GM19025 (cell line): ENCODE data around the gene SLC22A31.
"Not testable (repeated sequence)": the region's sequence is repeated elsewhere in the genome, so short reads cannot be mapped to it uniquely, and the experiment has no call there.

ENCODE experiments used
- ATAC-seq: cut with Tn5 transposase; IDR thresholded peaks from one replicate; pipeline ENCODE4 v1.9.1; 2021; ENCODE audit warnings: mild to moderate bottlenecking, low read depth, moderate library complexity; ENCODE audit not compliant: unreplicated experiment

Gene SLC22A31

DNA sequence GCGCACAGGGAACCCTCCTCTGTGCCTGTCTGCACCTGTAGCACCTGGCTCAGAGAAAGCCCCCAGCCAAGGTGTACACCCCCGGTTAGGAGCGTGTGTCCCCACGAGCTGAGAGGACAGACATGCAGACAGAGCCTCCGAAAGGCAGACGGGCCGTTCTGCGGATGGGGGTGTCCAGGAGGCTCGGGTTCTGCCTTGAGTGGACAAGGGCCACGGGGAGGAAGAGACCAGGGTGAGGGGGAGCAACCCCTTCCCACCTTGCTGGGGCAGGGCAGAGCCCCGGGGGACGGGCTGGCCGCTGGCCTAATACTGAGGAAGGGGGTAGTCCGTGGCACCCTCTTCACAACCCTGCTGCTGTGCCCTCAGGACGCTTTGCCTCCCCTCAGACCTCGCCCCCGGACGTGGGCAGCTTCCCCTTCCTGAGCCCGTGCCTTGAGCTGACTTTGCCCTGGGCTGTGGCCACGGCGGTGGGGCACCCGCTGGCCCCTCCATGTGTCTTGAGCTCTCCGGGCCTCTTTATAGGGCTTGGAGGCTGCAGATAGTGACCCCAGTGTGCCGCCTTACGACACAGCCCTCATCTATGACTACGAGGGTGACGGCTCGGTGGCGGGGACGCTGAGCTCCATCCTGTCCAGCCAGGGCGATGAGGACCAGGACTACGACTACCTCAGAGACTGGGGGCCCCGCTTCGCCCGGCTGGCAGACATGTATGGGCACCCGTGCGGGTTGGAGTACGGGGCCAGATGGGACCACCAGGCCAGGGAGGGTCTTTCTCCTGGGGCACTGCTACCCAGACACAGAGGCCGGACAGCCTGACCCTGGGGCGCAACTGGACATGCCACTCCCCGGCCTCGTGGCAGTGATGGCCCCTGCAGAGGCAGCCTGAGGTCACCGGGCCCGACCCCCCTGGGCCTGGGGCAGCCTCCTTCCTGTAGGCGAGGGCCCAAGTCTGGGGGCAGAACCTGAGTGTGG is 5.7 kb downstream of the SLC22A31 start:
- no peak for ATAC-seq

GRCh38 chr16:89193576-89194293 is 6.6 kb downstream of the SLC22A31 start:
- no peak for ATAC-seq

DNA sequence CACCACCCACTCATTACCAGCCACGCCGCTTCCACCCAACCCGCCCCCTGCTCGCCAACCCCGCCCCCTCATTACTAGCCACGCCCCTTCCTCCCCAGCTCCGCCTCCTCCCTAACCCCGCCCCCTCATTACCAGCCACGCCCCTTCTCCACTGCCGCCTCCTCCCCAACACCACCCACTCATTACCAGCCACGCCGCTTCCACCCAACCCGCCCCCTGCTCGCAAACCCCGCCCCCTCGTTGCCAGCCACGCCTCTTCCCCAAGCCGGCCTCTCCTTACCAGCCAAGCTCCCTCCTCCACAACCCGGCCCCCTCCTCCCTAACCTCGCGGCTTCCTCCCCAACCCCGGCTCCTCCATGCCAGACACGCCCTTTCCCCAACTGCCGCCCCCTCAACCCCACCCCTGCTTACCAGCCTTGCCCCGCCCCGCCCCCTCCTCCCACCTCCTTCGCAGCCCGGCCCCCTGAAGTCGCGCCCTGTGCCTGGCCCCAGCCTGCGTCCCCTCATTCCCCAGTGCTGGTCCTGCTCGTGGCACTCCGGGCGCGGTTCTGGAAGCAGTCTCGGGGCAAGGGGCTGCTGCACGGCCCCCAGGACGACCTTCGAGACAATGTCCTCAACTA is 7.3 kb downstream of the SLC22A31 start:
- ATAC-seq: no peak

- ATAC-seq: not testable (repeated sequence)
Measured at GRCh38 chr16:89192186-89192955, 8.0 kb downstream of the SLC22A31 start.

DNA sequence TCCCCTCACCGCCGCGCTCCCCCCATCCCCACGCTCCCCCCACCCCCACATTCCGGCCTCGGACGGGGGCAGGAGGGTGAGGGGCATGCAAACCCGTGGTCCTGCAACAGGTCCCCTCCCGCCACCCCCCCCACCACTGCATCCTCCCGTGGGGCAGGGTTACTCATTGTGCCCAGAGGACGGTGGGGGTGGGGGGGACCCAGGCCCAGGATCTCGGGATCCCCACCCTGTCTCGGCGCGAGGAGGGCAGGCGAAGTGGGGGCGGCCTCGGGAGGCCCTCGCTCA is 8.5 kb downstream of the SLC22A31 start:
- no peak for ATAC-seq

- no peak for ATAC-seq
Measured at GRCh38 chr16:89191033-89191900, 9.1 kb downstream of the SLC22A31 start.

DNA sequence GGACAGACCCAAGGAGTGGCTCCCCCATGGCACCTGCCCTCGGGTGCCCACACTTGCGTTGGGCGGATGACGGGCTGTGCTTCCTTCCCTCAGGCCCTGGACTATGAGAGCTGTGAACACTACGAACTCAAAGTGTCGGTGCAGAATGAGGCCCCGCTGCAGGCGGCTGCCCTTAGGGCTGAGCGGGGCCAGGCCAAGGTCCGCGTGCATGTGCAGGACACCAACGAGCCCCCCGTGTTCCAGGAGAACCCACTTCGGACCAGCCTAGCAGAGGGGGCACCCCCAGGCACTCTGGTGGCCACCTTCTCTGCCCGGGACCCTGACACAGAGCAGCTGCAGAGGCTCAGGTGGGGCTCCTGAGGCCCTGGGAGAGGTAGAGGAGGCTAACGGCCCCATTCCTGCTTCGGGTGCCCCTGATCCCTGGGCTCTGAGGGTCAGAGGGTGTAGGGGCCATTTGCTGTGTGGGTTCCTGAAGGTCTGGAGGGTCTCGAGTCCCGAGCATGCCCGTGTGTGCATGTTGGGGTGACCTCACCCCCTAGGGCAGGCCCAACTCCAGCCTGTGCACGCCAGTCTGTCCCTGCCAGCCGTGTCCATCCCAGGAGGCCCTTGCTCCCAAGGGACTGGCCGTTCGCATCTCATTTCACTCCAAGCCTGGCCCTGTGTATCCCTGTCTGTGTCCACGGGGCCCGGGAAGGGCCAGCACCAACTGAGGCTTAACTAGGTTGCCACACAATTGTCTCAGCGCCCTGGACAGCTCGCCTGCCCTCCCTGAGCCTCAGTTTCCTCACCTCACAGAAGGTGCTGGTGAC is 10.0 kb downstream of the SLC22A31 start:
- no peak for ATAC-seq

DNA sequence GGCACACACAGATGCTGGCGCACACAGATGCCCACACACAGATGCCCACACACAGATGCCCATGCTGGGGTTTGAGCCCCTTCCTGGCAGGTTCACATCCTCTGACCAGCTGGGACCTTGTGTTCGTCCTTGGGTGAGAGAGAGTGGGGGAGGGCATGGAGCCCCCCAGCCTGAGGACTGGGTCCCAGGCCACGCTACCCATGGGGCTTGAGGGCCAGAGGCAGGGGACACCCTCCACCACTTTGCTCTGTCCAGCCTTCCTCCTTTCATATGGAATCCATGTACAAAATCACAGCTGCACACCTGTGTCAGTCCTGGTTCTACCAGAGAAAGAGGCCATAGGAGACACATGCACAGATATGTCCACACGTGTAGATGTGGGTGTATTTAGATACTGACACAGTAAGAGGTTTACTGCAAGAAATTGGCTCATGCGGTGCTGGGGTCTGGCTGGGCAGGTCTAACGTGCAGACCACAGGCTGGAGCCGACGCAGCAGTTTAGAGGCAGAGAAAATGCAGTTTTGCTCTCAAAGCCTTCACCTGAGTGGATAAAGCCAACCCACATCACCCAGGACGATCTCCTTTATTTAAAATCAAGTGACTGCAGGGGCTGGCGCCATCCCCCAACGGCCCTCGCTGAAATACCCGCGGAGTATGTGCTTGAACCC is 10.8 kb downstream of the SLC22A31 start:
- no peak for ATAC-seq

- not testable (repeated sequence) for ATAC-seq
Measured at GRCh38 chr16:89188471-89189357, 11.6 kb downstream of the SLC22A31 start.

- no peak for ATAC-seq
Measured at GRCh38 chr16:89187770-89188392, 12.5 kb downstream of the SLC22A31 start.

- ATAC-seq: no peak
Measured at GRCh38 chr16:89187032-89187769, 13.1 kb downstream of the SLC22A31 start.

DNA sequence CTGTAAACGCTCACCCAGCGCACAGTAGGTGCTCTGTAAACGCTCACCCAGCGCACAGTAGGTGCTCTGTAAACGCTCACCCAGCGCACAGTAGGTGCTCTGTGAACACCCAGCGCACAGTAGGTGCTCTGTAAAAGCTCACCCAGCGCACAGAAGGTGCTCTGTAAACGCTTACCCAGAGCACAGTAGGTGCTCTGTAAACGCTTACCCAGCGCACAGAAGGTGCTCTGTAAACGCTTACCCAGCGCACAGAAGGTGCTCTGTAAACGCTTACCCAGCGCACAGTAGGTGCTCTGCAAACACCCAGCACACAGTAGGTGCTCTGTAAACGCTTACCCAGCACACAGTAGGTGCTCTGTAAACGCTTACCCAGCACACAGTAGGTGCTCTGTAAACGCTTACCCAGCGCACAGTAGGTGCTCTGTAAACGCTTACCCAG is 13.7 kb downstream of the SLC22A31 start:
- ATAC-seq: not testable (repeated sequence)

DNA sequence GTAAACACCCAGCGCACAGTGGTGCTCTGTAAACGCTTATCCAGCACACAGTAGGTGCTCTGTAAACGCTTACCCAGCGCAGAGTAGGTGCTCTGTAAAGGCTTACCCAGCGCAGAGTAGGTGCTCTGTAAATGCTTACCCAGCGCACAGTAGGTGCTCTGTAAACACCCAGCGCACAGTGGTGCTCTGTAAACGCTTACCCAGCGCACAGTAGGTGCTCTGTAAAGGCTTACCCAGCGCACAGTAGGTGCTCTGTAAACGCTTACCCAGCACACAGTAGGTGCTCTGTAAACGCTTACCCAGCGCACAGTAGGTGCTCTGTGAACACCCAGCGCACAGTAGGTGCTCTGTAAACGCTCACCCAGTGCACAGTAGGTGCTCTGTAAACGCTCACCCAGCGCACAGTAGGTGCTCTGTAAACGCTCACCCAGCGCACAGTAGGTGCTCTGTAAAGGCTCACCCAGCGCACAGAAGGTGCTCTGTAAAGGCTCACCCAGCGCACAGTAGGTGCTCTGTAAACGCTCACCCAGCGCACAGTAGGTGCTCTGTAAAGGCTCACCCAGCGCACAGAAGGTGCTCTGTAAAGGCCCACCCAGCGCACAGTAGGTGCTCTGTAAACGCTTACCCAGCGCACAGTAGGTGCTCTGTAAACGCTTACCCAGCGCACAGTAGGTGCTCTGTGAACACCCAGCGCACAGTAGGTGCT is 14.3 kb downstream of the SLC22A31 start:
- ATAC-seq: not testable (repeated sequence)

GRCh38 chr16:89184933-89185794 is 15.2 kb downstream of the SLC22A31 start:
- ATAC-seq: no peak

DNA sequence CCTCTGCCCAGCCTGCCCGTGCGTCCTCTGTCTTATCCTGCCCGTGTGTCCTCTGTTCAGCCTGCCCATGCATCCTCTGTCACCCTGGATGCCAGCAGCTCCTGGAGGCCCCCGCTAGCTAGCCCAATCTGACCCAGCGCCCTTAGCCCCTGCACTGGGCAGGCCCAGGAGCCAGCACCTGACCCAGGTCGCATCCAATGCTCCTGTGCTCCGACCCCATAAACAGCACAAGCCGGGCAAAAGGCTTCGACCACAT is 15.7 kb downstream of the SLC22A31 start:
- ATAC-seq: no peak
